Central memory CD8-positive, alpha-beta T cell (primary cell): ENCODE results near the gene SKIC2.
A peak's percentile ranks its signal among the peaks of the same experiment; 100 is the strongest.
"Not testable (repeated sequence)": the region's sequence is repeated elsewhere in the genome, so short reads cannot be mapped to it uniquely, and the experiment has no call there.

Experiments
- ATAC-seq: fragments of 150-1000 bp; cut with Tn5 transposase; replicated peaks from 2 replicates; pipeline ENCODE4 v1.10.0; 2022; ENCODE audit warnings: mild to moderate bottlenecking, moderate FRiP score, moderate number of reproducible peaks; ENCODE audit not compliant: poor library complexity, severe bottlenecking; ENCODE audit errors: extremely low read depth
- DNase-seq, 2 donors: peaks; one replicate each; pipeline ENCODE4 v3.0.0; 2021; ENCODE audit warnings: low spot score in 2 of 2
- H3K27ac Mint-ChIP-seq: one replicate; pipeline ENCODE4 v1.8.0; 2022; ENCODE audit warnings: low read depth, mild to moderate bottlenecking, moderate library complexity, mixed read lengths
- H3K27me3 Mint-ChIP-seq: one replicate; pipeline ENCODE4 v1.8.0; 2022; ENCODE audit warnings: mixed read lengths
- H3K36me3 Mint-ChIP-seq: one replicate; pipeline ENCODE4 v1.8.0; 2022; ENCODE audit warnings: mild to moderate bottlenecking, moderate library complexity, mixed read lengths; ENCODE audit not compliant: insufficient read depth
- H3K4me1 Mint-ChIP-seq: one replicate; pipeline ENCODE4 v1.8.0; 2022; ENCODE audit warnings: mixed read lengths
- H3K4me3 Mint-ChIP-seq: one replicate; pipeline ENCODE4 v1.8.0; 2022; ENCODE audit warnings: mild to moderate bottlenecking, moderate library complexity, mixed read lengths
- H3K9me3 Mint-ChIP-seq: one replicate; pipeline ENCODE4 v1.8.0; 2022; ENCODE audit warnings: mixed read lengths

SKIC2 gene

DNA sequence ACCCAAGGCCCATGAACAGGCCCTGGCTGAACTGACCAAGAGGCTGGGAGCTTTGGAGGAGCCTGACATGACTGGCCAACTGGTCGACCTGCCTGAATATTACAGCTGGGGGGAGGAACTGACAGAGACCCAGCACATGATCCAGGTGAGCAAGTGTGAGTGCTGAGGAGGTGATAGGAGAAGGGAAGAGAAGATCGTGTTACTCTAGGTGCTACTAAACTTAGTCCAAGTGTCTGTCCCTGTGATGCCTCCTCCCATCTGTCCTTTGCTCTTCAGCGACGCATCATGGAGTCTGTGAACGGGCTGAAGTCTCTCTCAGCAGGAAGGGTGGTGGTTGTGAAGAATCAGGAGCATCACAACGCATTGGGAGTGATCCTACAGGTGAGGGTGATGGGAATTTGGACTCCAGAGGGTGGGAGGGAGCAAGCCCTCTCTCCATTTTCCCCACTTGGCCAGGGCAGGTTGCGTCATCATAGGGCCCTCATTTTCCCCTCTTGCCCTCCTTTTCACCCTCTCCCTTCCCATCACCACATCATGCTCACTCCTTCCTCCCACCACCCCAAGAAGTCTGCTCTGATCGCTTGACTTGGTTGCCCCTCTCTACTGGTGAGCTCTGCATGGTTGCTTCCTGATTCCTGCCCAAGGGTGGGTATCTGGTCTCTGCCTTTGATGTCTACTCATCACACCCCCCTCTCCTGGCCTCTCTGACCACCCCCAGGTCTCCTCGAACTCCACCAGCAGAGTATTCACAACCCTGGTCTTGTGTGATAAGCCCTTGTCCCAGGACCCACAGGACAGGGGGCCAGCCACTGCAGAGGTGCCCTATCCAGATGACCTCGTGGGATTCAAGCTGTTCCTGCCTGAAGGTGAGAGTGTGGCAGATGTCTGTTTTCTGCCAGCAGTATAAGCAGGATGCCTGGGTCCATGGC, 8.3 kb downstream of the SKIC2 start:
- DNase-seq, result no peak
- Mint-ChIP-seq H3K4me3 (no peak overlapping the region), H3K9me3 (no peaks in the 10 kb centered on the region), H3K27ac (peak overlapping the region; percentile 57), H3K36me3 (peaks cover 52% of the 10 kb centered on the region), H3K4me1 (peaks cover 35% of the 10 kb centered on the region), H3K27me3 (no peaks in the 10 kb centered on the region)
- no peak for ATAC-seq

DNA sequence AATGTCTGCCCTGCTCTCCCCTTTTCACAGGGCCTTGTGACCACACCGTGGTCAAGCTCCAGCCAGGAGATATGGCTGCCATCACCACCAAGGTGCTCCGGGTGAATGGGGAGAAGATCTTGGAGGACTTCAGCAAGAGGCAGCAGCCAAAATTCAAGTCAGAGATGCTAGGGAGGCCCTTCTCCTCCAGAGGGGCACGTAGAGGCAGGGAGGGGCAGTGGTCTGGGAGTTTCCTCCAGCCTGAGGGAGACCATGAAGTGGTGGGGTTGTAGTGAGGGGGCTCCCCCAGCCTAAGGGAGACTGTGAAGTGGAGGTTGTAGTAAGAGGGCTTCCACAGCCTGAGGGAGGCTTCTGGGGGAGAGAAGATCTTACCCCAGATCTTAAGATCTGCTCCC, 8.9 kb downstream of the SKIC2 start:
- peak overlapping the region; percentile 39 for H3K27ac Mint-ChIP-seq
- ATAC-seq (no peak), DNase-seq (no peak)
- no peaks in the 10 kb centered on the region for H3K9me3 Mint-ChIP-seq
- no peak overlapping the region for H3K4me3 Mint-ChIP-seq
- H3K27me3 Mint-ChIP-seq, result no peaks in the 10 kb centered on the region
- peaks cover 37% of the 10 kb centered on the region for H3K4me1 Mint-ChIP-seq
- H3K36me3 Mint-ChIP-seq, result peaks cover 55% of the 10 kb centered on the region

DNA sequence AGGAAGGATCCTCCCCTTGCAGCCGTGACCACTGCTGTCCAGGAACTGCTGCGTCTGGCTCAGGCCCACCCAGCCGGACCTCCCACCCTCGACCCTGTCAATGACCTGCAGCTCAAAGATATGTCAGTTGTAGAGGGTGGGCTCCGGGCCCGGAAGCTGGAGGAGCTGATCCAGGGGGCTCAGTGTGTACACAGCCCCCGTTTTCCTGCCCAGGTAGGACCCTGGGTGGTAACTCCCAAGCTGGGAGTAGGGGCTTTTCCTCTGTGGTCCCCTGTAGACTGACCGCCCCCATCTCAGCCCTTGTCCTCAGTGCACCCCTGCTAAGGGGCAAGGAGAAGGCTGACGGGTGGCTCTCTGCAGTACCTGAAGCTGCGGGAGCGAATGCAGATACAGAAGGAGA, 9.4 kb downstream of the SKIC2 start:
- Mint-ChIP-seq H3K4me1 (peaks cover 40% of the 10 kb centered on the region), H3K9me3 (no peaks in the 10 kb centered on the region), H3K27ac (peak overlapping the region; percentile 39), H3K36me3 (peaks cover 54% of the 10 kb centered on the region), H3K4me3 (no peak overlapping the region), H3K27me3 (no peaks in the 10 kb centered on the region)
- ATAC-seq, result no peak
- no peak for DNase-seq

DNA sequence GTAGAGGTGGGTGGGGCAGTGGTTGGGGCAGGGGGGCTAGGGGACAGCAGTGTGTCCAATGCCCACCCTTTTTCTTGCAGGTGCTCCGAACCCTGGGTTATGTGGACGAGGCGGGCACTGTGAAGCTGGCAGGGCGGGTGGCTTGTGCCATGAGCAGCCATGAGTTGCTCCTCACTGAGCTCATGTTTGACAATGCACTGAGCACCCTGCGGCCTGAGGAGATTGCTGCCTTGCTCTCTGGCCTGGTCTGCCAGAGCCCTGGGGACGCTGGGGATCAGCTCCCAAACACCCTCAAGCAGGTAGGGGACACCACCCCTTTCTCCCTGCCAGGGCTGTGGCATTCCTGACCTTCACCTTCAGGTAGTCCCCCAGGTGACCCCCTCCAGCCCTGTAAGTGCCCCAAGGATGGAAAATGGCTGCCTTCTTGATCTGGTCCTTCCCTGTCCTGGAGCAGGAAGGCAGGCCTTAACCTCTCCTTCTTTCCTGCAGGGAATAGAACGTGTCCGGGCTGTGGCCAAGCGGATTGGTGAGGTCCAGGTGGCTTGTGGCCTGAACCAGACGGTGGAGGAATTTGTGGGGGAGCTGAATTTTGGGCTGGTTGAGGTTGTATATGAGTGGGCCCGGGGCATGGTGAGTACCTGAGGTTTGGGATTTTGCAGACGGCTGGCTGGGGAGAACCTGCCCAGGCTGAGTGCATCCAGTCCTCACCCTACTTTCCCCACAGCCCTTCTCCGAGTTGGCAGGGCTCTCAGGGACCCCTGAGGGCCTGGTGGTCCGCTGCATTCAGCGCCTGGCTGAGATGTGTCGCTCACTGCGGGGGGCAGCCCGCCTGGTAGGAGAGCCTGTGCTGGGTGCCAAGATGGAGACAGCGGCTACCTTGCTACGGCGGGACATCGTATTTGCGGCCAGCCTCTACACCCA, 10.1 kb downstream of the SKIC2 start:
- Mint-ChIP-seq H3K4me3 (peak overlapping the region; percentile 81), H3K27me3 (no peaks in the 10 kb centered on the region), H3K4me1 (peaks cover 47% of the 10 kb centered on the region), H3K27ac (peak overlapping the region; percentile 99), H3K9me3 (no peaks in the 10 kb centered on the region), H3K36me3 (peaks cover 54% of the 10 kb centered on the region)
- DNase-seq (no peak), ATAC-seq (no peak)

DNA sequence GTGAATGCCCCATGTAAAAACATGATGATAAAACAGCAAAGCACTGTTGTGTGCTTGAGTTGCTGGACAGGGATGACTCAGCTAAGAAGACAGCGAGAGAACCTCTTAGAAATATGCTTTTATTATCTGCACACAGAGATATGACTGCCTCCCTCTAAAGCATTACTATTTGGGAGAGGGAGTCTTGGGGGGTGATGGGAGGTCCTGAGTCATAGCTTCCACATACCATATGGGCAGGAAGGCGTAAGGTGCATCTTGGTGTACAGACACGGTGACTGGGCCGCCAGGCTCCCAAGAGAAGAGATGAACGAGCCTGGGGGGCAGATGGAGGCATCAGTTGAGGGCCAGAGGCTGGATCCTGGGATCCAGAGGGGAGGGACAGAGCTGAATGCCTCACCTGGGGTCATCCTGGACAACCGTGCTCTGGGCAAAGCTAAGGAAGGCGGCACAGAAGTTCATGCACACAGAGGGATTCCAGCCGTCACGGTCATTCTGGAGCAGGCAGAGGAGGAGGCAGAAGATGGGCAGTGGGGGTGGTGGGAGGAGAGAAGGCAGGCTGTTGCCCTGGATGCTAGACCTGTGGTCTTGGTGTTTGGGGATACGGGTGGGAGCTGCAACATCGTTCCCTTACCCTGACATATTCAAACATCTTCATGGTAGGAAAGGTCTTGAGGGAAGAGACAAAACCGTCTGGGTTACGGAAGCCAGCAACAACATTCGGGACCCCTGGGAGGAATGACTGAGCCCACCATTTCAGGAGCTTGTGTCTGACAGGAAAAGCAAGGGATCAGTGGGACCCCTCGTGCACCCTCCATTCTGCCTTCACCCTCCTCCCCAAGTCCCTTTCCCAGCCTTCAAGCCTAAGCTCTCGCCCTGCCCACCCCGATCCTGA, 11.0 kb downstream of the SKIC2 start:
- Mint-ChIP-seq H3K36me3 (peaks cover 46% of the 10 kb centered on the region), H3K27ac (peak overlapping the region; percentile 99), H3K9me3 (no peaks in the 10 kb centered on the region), H3K4me1 (peaks cover 48% of the 10 kb centered on the region), H3K27me3 (no peaks in the 10 kb centered on the region), H3K4me3 (peak overlapping the region; percentile 81)
- ATAC-seq (no peak), DNase-seq (no peak)

DNA sequence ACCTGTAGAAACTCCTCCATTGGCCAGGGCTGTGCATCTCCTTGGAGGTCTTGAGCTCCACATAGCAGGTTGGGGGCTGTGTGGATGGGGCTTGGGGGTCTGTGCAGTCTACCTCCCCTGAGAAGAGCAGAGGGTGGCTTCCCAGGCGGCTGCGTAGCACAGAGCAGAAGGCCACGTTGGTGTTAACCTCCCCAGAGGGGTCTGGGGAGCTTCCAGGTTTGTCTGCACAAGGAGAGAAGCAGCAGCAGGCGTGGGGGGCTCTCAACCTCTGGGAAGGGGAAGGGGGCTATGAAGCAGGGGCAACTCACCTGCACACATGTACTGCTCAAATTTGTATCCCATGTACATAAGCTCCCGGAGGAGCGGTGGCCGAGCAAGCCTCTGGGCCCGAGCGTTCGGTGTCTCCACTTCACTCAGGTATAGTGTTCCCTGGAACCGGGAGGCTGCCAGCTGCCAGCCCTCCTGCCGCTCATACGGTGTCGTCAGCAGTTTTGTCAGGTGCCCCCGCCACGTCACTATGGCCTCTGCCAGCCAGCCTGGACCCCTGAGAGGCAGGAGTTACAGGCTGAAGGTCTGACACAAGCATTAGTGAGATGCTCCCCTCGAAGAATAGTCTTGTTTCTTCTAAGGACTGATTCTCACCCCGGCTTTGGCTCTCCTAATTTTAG, 11.8 kb downstream of the SKIC2 start:
- peaks cover 39% of the 10 kb centered on the region for H3K36me3 Mint-ChIP-seq
- DNase-seq (no peak), ATAC-seq (no peak)
- peaks cover 48% of the 10 kb centered on the region for H3K4me1 Mint-ChIP-seq
- no peaks in the 10 kb centered on the region for H3K9me3 Mint-ChIP-seq
- no peaks in the 10 kb centered on the region for H3K27me3 Mint-ChIP-seq
- peak overlapping the region; percentile 81 for H3K4me3 Mint-ChIP-seq
- H3K27ac Mint-ChIP-seq, result peak overlapping the region; percentile 99

DNA sequence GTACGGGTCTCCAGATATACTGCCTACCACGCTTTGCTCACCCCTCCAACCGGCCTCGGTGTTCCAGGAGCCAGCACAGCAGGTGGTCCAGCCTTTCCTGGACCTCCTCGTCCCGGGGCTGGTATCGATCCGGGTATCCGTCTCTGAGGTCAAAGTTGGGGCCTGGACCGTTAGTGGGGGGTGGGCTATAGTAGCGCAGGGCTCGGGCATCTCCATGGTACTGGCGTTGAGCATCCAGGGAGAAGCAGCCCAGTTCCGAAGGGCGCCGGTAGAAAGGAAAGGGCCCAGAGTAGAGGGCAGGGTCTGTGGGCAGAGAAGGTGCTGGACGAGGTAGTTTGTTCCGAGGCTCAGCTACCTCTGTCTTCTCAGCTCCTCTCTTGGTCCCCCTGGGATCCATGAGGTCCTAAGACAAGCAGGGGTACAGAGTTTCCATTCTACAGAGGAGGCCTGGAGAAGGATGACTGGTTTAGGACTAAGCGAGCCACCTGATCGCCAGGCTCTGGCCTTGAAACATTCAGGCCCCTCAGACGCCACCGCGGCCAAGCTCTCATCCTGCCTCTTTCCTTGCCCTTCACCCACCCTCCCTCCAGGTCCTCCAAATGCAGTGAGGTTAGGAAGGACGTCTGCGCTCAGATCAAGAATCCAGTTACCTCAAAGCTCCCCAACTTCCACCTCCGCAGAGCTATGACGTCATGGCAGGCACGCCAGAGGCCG, 12.5 kb downstream of the SKIC2 start:
- ATAC-seq (no peak), DNase-seq (peak in 1 of 2 donors; percentile 27)
- Mint-ChIP-seq H3K27me3 (no peaks in the 10 kb centered on the region), H3K36me3 (peaks cover 34% of the 10 kb centered on the region), H3K4me3 (peak overlapping the region; percentile 81), H3K4me1 (peaks cover 48% of the 10 kb centered on the region), H3K9me3 (no peaks in the 10 kb centered on the region), H3K27ac (peak overlapping the region; percentile 99)

DNA sequence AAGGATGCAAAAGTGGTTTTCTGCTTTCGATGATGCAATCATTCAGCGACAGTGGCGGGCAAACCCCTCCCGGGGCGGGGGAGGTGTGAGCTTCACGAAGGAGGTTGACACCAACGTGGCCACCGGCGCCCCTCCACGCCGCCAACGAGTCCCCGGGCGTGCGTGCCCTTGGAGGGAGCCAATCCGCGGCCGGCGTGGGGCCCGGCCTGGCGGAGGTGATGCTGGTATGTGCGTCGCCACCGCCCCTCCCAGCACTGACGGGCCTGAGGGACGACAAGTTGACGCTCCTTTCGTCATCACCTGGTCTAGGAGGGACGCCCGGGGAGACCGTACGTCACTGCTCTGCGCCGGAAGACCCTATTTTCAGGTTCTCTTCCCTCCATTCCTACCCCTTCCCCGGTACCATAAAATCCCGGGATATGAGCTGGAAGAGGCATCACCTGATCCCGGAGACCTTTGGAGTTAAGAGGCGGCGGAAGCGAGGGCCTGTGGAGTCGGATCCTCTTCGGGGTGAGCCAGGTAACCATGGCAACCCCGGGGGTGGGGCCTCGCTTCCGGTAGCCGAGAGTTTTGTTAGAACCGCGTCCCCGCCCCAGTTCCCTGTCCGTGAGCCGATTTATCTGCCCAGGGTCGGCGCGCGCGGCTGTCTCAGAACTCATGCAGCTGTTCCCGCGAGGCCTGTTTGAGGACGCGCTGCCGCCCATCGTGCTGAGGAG, 13.2 kb downstream of the SKIC2 start, which contains the start of gene DXO:
DXO (minus strand) TSS at position 146 of the 716 bp plus-strand sequence. CDS start 463 bp downstream, outside the sequence.
- DNase-seq (peak; percentile 95 to 100), ATAC-seq (peak; percentile 96)
- peaks cover 29% of the 10 kb centered on the region for H3K36me3 Mint-ChIP-seq
- H3K9me3 Mint-ChIP-seq, result no peaks in the 10 kb centered on the region
- peak within 1 kb of the TSS; percentile 99 for H3K27ac Mint-ChIP-seq
- H3K4me1 Mint-ChIP-seq, result peaks cover 45% of the 10 kb centered on the region
- peak within 1 kb of the TSS; percentile 81 for H3K4me3 Mint-ChIP-seq
- no peaks in the 10 kb centered on the region for H3K27me3 Mint-ChIP-seq

DNA sequence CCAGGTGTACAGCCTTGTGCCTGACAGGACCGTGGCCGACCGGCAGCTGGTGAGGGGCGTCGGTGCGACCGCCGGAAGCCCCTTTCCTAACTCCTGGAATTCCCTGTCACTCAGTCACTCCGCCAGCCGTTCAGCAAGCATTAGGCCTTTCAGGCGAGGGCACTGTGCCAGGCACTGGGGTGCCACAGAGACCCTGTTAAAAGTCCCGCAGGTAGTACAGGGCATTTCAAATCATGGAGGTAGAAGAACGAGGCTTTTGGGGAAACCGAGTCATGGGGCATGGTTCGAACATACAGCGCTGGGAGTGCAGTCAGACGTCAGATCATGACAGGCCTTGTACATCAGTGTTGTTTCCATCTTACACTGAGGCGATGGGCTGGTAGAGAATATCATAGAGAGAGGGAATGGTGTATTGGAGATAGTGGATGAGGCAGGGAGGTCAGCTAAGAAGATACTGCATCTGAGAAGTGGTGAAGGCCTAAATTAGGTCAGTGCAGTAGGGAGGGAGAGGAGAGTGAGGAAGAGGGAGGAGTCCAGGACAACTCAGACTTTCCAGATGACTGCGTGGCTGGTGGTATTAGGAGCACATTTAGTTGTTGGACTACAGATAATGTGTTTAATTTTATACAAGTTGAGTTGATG, 13.9 kb downstream of the SKIC2 start:
- no peaks in the 10 kb centered on the region for H3K9me3 Mint-ChIP-seq
- peaks cover 25% of the 10 kb centered on the region for H3K36me3 Mint-ChIP-seq
- H3K4me1 Mint-ChIP-seq, result peaks cover 39% of the 10 kb centered on the region
- H3K27ac Mint-ChIP-seq, result peak overlapping the region; percentile 99
- H3K4me3 Mint-ChIP-seq, result peak overlapping the region; percentile 81
- no peaks in the 10 kb centered on the region for H3K27me3 Mint-ChIP-seq
- DNase-seq, result no peak
- no peak for ATAC-seq

DNA sequence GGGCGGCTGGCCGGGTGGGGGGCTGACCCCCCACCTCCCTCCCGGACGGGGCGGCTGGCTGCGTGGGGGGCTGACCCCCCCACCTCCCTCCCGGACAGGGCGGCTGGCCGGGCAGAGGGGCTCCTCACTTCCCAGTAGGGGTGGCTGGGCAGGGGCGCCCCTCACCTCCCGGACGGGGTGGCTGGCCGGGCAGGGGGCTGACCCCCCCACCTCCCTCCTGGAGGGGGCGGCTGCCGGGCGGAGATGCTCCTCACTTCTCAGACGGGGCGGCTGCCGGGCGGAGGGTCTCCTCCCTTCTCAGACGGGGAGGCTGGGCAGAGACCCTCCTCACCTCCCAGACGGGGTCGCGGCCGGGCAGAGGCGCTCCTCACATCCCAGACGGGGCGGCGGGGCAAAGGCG, 17.1 kb downstream of the SKIC2 start:
- Mint-ChIP-seq H3K4me1 (peaks cover 24% of the 10 kb centered on the region), H3K36me3 (peaks cover 19% of the 10 kb centered on the region)
- not testable (repeated sequence) for H3K27ac Mint-ChIP-seq, H3K4me3 Mint-ChIP-seq, H3K27me3 Mint-ChIP-seq, DNase-seq, ATAC-seq, H3K9me3 Mint-ChIP-seq
